Measurements from ENCODE around the gene MBOAT2.
A peak's percentile ranks its signal among the peaks of the same experiment; 100 is the strongest.
"Not testable (repeated sequence)": the region's sequence is repeated elsewhere in the genome, so short reads cannot be mapped to it uniquely, and the experiment has no call there.

The MBOAT2 gene

GRCh38 chr2:9003616-9004337 is at the start of gene MBOAT2:
Gene MBOAT2 (minus strand): TSS chr2:9003684. CDS start chr2:9003614, 70 bp downstream.
- peak; percentile 57 for DNase-seq

GRCh38 chr2:9052821-9053533 is 49.5 kb upstream of the MBOAT2 start:
- no peak for DNase-seq

GRCh38 chr2:9051451-9051850 is 48.0 kb upstream of the MBOAT2 start:
- DNase-seq, result not testable (repeated sequence)

GRCh38 chr2:9050122-9050809 is 46.8 kb upstream of the MBOAT2 start:
- DNase-seq, result no peak

GRCh38 chr2:9045595-9045994 is 42.1 kb upstream of the MBOAT2 start:
- DNase-seq, result no peak

- not testable (repeated sequence) for DNase-seq
Observed at GRCh38 chr2:9043491-9043890, 40.0 kb upstream of the MBOAT2 start.

- no peak for DNase-seq
Observed at GRCh38 chr2:9037166-9037565, 33.7 kb upstream of the MBOAT2 start.

- DNase-seq, result no peak
Observed at GRCh38 chr2:9033385-9034168, 30.1 kb upstream of the MBOAT2 start.

- DNase-seq, result no peak
Observed at GRCh38 chr2:9032536-9033255, 29.2 kb upstream of the MBOAT2 start.

GRCh38 chr2:9032121-9032520 is 28.6 kb upstream of the MBOAT2 start:
- DNase-seq, result no peak

- DNase-seq, result no peak
Observed at GRCh38 chr2:9031246-9031645, 27.8 kb upstream of the MBOAT2 start.

- DNase-seq, result no peak
Observed at GRCh38 chr2:9030841-9031240, 27.4 kb upstream of the MBOAT2 start.

GRCh38 chr2:9030190-9030589 is 26.7 kb upstream of the MBOAT2 start:
- DNase-seq, result no peak

GRCh38 chr2:9029721-9030120 is 26.2 kb upstream of the MBOAT2 start:
- no peak for DNase-seq

GRCh38 chr2:9027884-9028283 is 24.4 kb upstream of the MBOAT2 start:
- no peak for DNase-seq

- DNase-seq, result no peak
Observed at GRCh38 chr2:9025746-9026145, 22.3 kb upstream of the MBOAT2 start.

- DNase-seq, result no peak
Observed at GRCh38 chr2:9024575-9024974, 21.1 kb upstream of the MBOAT2 start.

GRCh38 chr2:9021563-9022211 is 18.2 kb upstream of the MBOAT2 start:
- no peak for DNase-seq

GRCh38 chr2:9020267-9020666 is 16.8 kb upstream of the MBOAT2 start:
- no peak for DNase-seq

GRCh38 chr2:9018534-9018933 is 15.1 kb upstream of the MBOAT2 start:
- peak; percentile 14 for DNase-seq

- DNase-seq, result no peak
Observed at GRCh38 chr2:9018109-9018508, 14.6 kb upstream of the MBOAT2 start.

- no peak for DNase-seq
Observed at GRCh38 chr2:9017411-9017810, 13.9 kb upstream of the MBOAT2 start.
